SH-SY5Y (cell line): ENCODE data around the gene GPX1.

ENCODE experiments used
- GATA2 ChIP-seq: IDR thresholded peaks from 2 replicates; pipeline ENCODE4 v1.6.1; 2011; ENCODE audit warnings: mild to moderate bottlenecking, low read depth, low read length
- GATA3 ChIP-seq: IDR thresholded peaks from 2 replicates; pipeline ENCODE4 v1.6.1; 2011; ENCODE audit warnings: low read depth, mild to moderate bottlenecking, low read length, moderate library complexity

GRCh38 chr3:49310677-49311076 lies 47.5 kb downstream of the GPX1 start:
- TF ChIP-seq GATA3 (no peak), GATA2 (no peak)
